Body of pancreas (tissue), 4 donors: ENCODE data around the gene NFS1.

Source experiments
- POLR2A ChIP-seq, 3 donors: fragments of 450-650 bp; IDR thresholded peaks; one replicate each; pipeline ENCODE4 v1.6.1; 2016; ENCODE audit warnings: antibody characterized with exemption in 3 of 3, mild to moderate bottlenecking in 2 of 3
- TF ChIP-seq, protein P1 (sequence below), 7 experiments: fragments of 450-650 bp in 4 of 7; fragments of 200-600 bp in 3 of 7; sonication (generic) in 3 of 7; IDR thresholded peaks; one replicate each; pipeline ENCODE4 v1.5.1; 2016 to 2019; ENCODE audit warnings: antibody characterized with exemption in 7 of 7

DNA sequence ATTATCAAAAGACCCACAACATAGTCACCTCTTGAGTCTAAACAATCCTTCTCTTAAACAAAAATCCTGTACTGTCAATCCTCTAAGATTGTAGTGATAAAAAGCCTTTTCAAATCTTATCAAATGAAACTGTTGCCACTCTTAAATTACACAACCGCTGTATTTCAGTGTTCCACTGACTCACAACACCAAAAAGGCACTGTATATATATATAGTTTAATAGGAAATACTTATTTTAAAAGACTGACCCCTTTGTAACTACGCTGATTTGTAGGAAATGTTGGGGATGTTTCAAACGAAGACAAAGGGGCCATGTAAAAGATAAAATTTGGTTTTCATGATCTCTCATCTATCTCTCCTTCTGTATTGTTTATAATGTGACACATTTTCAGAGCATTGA, 48.5 kb downstream of the NFS1 start:
- TF ChIP-seq, protein P1, sequence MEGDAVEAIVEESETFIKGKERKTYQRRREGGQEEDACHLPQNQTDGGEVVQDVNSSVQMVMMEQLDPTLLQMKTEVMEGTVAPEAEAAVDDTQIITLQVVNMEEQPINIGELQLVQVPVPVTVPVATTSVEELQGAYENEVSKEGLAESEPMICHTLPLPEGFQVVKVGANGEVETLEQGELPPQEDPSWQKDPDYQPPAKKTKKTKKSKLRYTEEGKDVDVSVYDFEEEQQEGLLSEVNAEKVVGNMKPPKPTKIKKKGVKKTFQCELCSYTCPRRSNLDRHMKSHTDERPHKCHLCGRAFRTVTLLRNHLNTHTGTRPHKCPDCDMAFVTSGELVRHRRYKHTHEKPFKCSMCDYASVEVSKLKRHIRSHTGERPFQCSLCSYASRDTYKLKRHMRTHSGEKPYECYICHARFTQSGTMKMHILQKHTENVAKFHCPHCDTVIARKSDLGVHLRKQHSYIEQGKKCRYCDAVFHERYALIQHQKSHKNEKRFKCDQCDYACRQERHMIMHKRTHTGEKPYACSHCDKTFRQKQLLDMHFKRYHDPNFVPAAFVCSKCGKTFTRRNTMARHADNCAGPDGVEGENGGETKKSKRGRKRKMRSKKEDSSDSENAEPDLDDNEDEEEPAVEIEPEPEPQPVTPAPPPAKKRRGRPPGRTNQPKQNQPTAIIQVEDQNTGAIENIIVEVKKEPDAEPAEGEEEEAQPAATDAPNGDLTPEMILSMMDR (IDR thresholded peaks at IDR 0.05) = no peak
- no peak for TF ChIP-seq POLR2A (IDR thresholded peaks at IDR 0.05)
